ENCODE measurements around the gene SRRD. TPM values are rescaled to one million over a fixed set of nuclear protein-coding genes. Genes with fewer than 3 reads are reported as not detected.

Gene SRRD
- total RNA-seq, 1 experiment from 2014 or later, result 30.6 TPM

GRCh38 chr22:26496456-26496855 is 12.8 kb downstream of the SRRD start:
- DNase-seq, result no peak
- Histone ChIP-seq H3K4me3 (no peak overlapping the region), H3K27me3 (no peaks in the 10 kb centered on the region), H3K9me3 (no peaks in the 10 kb centered on the region), H3K36me3 (peaks cover 77% of the 10 kb centered on the region)

DNA sequence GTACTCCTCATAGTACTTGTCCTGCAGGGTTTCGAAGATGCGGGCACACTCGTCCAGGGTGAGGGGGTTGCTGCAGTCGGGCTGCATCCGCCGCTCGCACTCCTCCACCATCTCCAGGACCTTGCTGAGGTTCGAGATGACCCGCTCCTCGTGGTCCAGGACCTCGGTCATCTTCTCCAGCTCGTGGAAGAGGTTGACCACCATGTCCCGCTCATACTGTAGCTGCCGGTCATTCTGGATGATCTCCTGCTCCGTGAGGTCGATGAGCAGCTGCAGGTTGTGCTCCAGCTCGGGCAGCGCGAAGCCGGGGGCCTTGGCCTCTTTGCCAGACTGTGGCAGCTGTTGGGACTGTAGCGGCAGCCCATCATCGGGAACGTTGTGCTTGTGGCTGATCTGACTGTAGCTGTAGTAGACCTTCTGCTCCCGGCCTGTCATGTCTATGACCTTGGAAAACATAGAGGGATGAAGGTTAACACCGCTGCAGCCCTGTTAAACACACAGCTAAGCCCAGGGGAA is 15.6 kb downstream of the SRRD start:
- H3K27me3 ChIP-seq, result no peaks in the 10 kb centered on the region
- peaks cover 72% of the 10 kb centered on the region for H3K36me3 ChIP-seq
- no peak overlapping the region for H3K4me3 ChIP-seq
- H3K9me3 ChIP-seq, result no peaks in the 10 kb centered on the region
- DNase-seq, result no peak

DNA sequence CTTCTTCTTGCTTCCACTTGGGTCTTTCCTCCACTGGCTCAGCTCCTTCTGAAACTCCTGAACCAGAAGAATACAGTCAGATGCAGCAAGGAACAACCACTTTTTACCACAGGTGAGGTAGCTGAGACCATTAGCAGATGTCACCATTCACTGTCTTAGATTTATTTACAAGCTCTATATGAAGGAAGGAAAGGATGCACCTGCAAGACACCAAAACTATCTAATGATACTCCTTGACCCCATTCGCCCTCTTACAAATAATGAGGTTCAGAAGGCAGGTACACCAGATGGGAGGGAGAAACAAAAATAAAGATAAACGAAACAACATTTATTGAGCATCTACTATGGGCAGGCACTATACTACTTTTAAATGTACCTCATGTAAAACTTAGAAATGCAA is 18.3 kb downstream of the SRRD start:
- peaks cover 79% of the 10 kb centered on the region for H3K36me3 ChIP-seq
- DNase-seq, result no peak
- H3K4me3 ChIP-seq, result no peak overlapping the region
- H3K9me3 ChIP-seq, result no peaks in the 10 kb centered on the region
- no peaks in the 10 kb centered on the region for H3K27me3 ChIP-seq

DNA sequence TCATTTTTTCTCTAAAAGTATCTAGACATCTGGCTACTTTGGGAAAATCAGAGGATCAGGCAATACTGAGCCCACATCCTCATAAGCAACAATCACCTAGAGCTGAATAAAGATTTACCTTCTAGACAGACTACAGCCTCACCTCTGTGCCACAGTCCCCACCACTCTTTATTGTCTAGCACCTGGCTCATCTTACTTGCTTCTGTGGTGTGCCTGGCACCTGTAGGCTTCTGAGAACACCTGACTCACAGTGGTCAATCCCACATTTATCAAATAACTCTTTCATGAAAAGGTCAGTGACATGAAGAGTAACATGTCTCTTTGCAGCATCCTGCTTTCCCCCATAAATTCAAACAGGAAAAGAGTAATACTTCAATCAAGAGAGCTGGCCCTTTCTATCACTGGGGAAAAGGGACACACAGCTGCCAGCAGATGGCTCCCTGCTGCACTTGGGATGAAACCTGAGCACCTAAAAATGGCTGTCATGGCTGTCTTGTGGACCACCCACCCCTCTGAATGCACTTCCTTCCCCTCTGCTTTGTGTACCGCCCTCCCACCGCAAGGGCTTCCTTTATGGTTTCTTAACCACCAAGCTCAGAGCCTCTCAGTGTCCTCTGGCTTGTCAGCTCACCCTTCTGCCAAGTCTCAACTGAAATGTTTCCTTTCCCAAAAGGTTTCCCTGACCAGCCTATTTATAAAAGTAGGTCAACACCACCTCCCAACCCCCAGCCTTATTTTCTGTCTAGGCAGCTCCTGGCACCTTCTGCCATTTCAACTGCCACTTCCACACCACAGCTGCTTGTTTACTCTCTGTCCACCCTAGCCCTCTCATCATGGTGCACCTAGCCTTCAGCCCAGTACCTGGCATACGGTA is 19.2 kb downstream of the SRRD start:
- no peaks in the 10 kb centered on the region for H3K27me3 ChIP-seq
- DNase-seq, result no peak
- H3K36me3 ChIP-seq, result peaks cover 74% of the 10 kb centered on the region
- H3K9me3 ChIP-seq, result no peaks in the 10 kb centered on the region
- no peak overlapping the region for H3K4me3 ChIP-seq

DNA sequence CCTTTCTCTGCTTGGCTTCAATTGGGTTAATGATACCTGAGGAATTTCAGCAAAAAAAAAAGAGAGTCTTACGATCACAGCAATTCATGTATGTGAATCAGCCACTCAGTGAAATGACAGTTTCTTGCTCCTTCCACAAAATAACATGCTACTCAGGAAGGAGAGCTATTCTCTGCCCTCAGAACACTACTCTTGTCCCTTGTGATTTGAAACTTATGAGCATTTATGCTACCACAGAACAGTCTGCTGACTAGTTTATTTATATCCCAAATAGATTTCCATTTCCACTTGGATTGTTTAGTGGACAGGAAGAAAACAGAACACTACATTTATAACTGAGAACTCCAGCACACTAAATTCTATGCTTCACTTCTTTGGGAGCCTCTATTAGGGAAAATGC is 20.1 kb downstream of the SRRD start:
- no peak for DNase-seq
- H3K9me3 ChIP-seq, result no peaks in the 10 kb centered on the region
- H3K36me3 ChIP-seq, result peaks cover 77% of the 10 kb centered on the region
- H3K4me3 ChIP-seq, result no peak overlapping the region
- no peaks in the 10 kb centered on the region for H3K27me3 ChIP-seq

- H3K4me3 ChIP-seq, result no peak overlapping the region
- H3K27me3 ChIP-seq, result no peaks in the 10 kb centered on the region
- peaks cover 62% of the 10 kb centered on the region for H3K36me3 ChIP-seq
- H3K9me3 ChIP-seq, result no peaks in the 10 kb centered on the region
- no peak for DNase-seq
These were observed 24.5 kb downstream of the SRRD start for GRCh38 chr22:26508148-26508547.

DNA sequence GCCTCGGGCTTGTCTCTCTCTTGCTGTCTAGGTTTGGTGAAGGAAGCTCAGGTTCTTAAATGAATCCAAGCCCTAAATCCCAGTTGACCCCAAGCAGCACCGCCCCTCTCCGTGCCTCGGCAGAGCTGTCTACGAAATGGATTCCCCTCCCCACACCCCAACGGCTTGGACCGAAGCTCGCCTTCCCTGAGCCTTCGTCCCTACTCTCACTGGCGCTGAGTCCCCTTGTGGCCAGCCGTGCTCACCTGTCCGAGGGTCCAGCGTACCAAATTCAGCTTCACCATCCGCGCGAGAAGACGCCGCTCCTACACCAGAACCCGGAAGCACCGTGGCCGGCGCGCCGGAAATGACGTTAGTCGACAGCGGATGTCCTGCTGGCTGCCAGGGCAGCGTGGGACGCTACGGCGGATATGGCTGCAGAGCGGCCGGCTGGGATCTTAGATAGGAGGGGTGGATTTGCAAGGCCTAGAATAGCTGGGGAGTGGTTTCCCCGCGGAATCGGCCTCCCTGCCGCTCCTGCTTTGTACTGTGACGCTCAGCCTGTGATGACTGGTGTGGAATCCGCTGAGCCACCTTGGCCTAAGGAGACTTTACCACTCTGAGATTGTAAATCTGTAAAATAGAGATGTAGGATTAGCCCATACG is 28.6 kb downstream of the SRRD start, which contains the start of gene TFIP11:
Gene TFIP11 (minus strand): TSS at position 325 of the 645 bp plus-strand sequence. CDS start 2,201 bp downstream, outside the sequence.
- H3K36me3 ChIP-seq, result peaks cover 27% of the 10 kb centered on the region
- peak; percentile 94 for DNase-seq
- H3K4me3 ChIP-seq, result peak within 1 kb of the TSS; percentile 81
- H3K9me3 ChIP-seq, result no peaks in the 10 kb centered on the region
- H3K27me3 ChIP-seq, result no peaks in the 10 kb centered on the region

DNA sequence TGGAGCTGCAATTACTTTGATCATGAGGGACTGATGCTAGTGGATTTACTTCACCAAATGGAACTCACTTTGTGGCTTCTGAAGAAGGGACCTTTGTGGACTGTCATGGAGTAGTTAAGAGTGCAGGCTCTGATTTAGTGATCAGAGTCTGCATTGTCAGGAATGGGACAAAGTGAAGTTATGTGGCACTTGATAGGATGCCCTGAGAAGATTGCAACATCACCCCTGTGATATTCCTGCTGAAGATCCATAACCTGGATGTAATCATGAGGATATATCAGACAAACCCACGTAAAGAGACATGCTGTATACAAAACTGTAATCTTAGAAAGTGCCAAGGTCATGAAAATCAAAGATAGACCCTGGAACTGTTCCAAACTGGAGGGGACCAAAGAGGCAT is 30.2 kb downstream of the SRRD start:
- DNase-seq, result no peak
- no peak overlapping the region for H3K4me3 ChIP-seq
- peaks cover 22% of the 10 kb centered on the region for H3K36me3 ChIP-seq
- H3K9me3 ChIP-seq, result no peaks in the 10 kb centered on the region
- no peaks in the 10 kb centered on the region for H3K27me3 ChIP-seq

DNA sequence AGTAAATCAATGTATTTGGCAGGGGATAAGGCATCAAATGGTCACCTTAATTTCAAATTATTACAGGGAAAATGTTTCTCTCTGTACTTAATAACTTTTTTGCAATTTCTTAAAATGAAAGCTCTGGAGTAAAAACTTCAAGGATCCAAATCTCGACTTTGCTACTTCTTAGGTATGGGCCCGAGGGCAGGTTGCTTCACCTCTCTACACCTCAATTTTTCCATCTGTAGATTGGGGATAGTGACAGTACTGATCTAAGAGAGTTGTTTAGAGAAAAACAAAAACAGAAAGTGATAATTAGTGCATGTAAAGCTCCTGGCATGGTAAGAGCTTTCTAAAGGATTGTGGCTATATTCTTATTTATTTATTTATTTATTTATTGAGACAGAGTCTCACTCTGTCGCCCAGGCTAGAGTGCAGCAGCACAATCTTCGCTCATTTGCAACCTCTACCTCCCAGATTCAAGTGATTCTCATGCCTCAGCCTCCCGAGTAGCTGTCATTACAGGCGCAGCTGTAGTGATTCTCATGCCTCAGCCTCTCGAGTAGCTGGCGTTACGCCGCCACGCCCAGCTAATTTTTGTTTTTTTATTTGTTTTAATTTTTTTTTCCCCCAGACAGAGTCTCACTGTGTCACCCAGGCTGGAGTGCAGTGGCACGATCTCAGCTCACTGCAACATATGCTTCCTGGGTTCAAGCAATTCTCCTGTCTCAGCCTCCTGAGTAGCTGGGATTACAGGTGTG is 30.9 kb downstream of the SRRD start:
- no peak overlapping the region for H3K4me3 ChIP-seq
- DNase-seq, result no peak
- no peaks in the 10 kb centered on the region for H3K27me3 ChIP-seq
- H3K9me3 ChIP-seq, result no peaks in the 10 kb centered on the region
- H3K36me3 ChIP-seq, result peaks cover 14% of the 10 kb centered on the region

DNA sequence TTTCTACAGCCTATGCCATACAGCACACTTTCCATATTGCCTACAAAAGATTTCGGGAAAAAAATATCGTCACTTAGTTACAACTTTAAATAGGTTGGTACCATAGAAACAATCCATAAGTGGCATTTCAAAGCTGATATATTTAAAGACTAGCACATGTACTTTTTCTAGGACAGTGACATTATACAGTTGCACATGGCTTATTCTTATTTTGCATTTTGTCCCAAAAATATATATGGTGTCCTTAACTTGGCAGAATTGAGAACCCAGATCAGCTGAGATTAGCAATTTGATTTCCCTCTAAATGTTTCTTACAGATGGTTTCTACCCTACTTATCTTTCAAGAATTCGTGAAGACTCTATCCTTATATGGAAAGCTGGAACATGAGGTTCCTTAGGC is 32.3 kb downstream of the SRRD start:
- H3K4me3 ChIP-seq, result no peak overlapping the region
- H3K36me3 ChIP-seq, result peaks cover 2% of the 10 kb centered on the region; the same call in 1 of the 2 replicates
- no peaks in the 10 kb centered on the region for H3K27me3 ChIP-seq
- no peak for DNase-seq
- H3K9me3 ChIP-seq, result no peaks in the 10 kb centered on the region

DNA sequence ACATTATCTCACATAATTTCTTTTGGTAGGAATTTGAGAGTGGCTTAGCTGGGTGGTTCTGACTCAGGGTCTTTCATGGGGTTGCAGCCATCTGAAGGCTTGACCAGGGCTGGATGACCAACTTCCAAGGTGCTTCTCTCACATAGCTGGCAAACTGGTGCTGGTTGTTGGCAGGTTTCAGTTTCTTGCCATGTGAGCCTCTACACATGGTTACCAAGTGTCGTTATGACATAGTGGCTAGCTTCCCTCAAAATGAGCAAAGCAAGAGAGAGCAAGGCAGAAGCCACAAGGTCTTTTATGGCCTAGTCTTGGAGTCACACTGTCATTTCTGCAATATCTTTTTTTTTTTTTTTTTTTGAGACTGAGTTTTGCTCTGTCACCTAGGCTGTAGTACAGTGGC is 32.8 kb downstream of the SRRD start:
- Histone ChIP-seq H3K9me3 (no peaks in the 10 kb centered on the region), H3K27me3 (no peaks in the 10 kb centered on the region), H3K4me3 (no peak overlapping the region), H3K36me3 (peaks cover 2% of the 10 kb centered on the region; the same call in 1 of the 2 replicates)
- no peak for DNase-seq

- Histone ChIP-seq H3K36me3 (no peaks in the 10 kb centered on the region), H3K4me3 (no peak overlapping the region), H3K9me3 (no peaks in the 10 kb centered on the region), H3K27me3 (no peaks in the 10 kb centered on the region)
- DNase-seq, result no peak
These were observed 33.8 kb downstream of the SRRD start for GRCh38 chr22:26517429-26517828.

GRCh38 chr22:26522012-26522411 is 38.3 kb downstream of the SRRD start:
- Histone ChIP-seq H3K27me3 (no peaks in the 10 kb centered on the region), H3K4me3 (no peak overlapping the region), H3K9me3 (no peaks in the 10 kb centered on the region), H3K36me3 (no peaks in the 10 kb centered on the region; the same call in 1 of the 2 replicates)
- DNase-seq, result no peak

DNA sequence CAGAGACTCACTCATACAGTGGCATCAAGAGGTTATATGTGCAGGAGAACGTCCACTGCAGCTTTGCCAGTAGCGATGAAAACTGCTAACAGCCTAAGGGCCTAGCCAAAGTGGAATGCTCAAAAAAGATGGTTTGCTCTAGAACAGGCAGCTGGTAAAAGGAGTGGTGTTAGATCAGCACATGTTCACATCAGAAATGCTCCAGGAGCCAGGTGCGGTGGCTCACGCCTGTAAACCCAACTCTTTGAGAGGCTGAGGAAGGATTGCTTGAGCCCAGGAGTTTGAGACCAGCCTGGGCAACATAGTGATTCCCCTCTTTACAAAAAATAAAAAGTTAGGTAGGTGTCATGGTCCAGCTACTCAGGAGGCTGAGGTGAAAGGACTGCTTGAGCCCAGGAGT is 38.9 kb downstream of the SRRD start:
- H3K36me3 ChIP-seq, result no peaks in the 10 kb centered on the region; the same call in 1 of the 2 replicates
- no peaks in the 10 kb centered on the region for H3K27me3 ChIP-seq
- no peak for DNase-seq
- H3K9me3 ChIP-seq, result no peaks in the 10 kb centered on the region
- H3K4me3 ChIP-seq, result no peak overlapping the region

DNA sequence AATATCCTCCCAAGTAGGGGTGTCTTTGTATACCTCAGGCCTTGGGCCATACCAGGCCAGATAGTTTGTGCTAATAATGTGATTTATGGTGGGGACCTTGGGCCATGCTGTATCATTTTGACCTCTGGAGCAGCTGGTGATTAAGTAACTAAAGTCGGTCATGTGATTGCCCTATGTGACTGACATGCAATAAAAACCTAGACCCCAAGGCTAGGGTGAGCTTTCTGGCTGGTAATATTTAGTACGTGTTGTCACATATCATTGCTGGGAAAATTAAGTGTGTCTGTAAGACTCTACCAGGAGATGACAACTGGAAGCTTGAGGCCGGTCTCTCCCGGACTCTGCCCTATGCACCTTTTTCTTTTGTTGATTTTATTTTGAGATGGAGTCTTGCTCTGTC is 41.2 kb downstream of the SRRD start:
- Histone ChIP-seq H3K36me3 (no peaks in the 10 kb centered on the region; the same call in none of the 2 replicates), H3K9me3 (no peaks in the 10 kb centered on the region), H3K27me3 (no peaks in the 10 kb centered on the region), H3K4me3 (no peak overlapping the region)
- DNase-seq, result no peak

GRCh38 chr22:26525946-26526564 is 42.4 kb downstream of the SRRD start:
- Histone ChIP-seq H3K36me3 (no peaks in the 10 kb centered on the region; the same call in none of the 2 replicates), H3K4me3 (no peak overlapping the region), H3K9me3 (no peaks in the 10 kb centered on the region), H3K27me3 (no peaks in the 10 kb centered on the region)
- no peak for DNase-seq
